Thoracic aorta endothelial cell (primary cell): ENCODE measurements around the gene SLC2A4. TPM values are rescaled to one million over a fixed set of nuclear protein-coding genes. Genes with fewer than 3 reads are reported as not detected.

Source experiments
- total RNA-seq: library from RNA; depleted of rRNA; stranded (reverse); fragments of >200 nt; gene quantifications from 2 replicates; pipeline ENCODE4 v1.2.3, GENCODE V29; 2012

SLC2A4 gene
- under 0.01 and 0.14 TPM in 2 replicates for total RNA-seq

DNA sequence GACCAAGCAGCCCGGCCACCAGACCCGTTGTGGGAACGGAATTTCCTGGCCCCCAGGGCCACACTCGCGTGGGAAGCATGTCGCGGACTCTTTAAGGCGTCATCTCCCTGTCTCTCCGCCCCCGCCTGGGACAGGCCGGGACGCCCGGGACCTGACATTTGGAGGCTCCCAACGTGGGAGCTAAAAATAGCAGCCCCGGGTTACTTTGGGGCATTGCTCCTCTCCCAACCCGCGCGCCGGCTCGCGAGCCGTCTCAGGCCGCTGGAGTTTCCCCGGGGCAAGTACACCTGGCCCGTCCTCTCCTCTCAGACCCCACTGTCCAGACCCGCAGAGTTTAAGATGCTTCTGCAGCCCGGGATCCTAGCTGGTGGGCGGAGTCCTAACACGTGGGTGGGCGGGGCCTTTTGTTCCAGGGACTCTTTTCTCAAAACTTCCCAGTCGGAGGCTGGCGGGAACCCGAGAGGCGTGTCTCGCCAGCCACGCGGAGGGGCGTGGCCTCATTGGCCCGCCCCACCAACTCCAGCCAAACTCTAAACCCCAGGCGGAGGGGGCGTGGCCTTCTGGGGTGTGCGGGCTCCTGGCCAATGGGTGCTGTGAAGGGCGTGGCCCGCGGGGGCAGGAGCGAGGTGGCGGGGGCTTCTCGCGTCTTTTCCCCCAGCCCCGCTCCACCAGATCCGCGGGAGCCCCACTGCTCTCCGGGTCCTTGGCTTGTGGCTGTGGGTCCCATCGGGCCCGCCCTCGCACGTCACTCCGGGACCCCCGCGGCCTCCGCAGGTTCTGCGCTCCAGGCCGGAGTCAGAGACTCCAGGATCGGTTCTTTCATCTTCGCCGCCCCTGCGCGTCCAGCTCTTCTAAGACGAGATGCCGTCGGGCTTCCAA, at the start of gene SLC2A4:
SLC2A4 (plus strand) TSS at position 645 of the 879 bp plus-strand sequence; CDS start at position 862, 217 bp downstream.

DNA sequence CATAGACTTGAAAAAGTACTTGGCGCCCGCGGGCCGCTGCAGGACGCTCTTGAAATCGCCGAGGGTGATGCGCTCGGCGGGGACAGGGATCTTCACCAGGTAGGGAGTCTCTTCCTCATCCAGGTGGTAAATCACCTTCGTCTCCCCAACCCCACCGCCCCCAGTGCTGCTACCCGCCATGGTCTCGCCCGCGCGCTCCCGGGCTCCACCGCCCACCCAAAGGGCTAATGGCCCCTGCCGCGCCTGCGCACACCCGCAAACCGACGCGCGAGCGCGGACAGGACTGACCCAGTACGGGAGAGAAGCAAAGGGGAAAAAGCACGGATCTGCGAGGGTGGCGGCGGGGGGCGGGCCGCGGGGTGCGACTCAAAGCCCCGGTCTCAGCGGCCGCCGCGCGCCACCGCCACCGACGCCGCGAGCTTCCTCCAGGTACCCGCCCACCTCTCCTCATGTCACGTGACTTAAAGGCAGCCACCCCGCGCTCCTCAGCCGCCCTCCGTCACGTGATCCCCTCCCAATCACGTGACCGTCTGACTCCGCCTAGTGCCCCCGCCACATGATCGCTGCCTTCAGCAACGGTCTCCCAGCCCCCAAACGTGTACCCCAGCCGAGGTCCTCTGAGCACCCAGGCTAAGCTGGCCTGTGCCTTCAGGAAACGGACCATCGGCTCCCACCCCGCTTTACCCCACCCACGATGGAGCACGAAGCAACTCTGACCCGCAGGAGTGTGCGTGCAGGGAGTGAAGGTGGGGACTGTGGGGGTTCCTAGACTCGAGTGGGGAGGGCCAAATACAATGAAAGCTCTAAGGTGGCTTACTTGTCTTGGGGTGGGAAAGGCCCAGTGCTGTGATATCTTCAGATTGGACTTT, 47.2 kb upstream of the SLC2A4 start, which contains the start of gene DVL2:
DVL2 (minus strand) TSS at position 435 of the 869 bp plus-strand sequence; CDS start at position 180, 255 bp downstream.

DNA sequence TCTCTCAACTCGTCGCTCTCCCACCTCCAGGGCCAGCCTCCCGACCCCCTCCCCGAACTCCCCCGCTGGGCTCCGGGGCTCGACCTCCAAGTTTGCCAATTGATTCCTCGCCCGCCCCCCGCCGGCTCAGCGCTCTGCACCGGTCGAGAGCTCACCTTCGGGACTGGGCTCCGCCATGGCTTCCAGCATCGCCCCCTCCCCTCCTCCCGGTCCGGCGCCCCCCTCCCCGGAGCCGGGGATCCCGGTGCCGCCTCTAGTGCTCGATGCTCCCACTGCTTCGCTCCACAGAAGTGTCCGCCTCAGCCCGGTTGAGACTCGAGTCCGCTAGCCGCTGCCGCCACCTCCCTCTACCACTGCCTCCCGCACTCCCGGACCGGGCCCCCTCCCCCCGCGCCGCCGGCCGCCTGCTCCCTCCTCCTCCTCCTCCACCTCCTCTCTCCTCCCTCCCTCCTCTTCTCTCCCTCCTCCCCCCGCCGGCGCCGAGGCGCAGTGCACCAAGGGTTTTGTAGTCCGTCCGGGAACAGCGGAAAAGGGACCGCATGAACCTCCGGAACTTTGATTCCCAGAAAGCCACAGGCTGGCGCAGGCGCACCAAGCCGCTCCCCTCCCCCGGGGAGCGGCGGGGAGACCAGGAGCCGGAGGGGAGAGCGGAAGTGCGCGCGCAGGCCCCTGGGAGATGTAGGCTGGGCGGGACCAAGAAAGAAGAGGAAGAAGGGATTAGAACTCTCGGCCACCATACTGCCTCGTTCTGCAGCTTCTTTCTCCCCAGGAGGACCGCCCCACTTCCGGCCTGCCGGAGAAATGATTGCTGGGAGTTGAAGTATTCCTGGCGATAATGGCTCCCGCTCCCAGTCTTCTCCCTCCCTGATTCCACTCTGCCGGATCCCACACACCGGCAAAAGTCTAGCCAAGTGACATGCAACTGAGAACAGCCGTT, 42.2 kb upstream of the SLC2A4 start, which contains the start of gene PHF23:
PHF23 (minus strand) TSS at position 367 of the 937 bp plus-strand sequence; CDS start at position 189, 178 bp downstream.

GRCh38 chr17:7241783-7242716, 39.5 kb upstream of the SLC2A4 start, which contains the start of gene GABARAP:
Gene GABARAP (minus strand): TSS chr17:7242449. CDS start chr17:7242330, 119 bp downstream.

DNA sequence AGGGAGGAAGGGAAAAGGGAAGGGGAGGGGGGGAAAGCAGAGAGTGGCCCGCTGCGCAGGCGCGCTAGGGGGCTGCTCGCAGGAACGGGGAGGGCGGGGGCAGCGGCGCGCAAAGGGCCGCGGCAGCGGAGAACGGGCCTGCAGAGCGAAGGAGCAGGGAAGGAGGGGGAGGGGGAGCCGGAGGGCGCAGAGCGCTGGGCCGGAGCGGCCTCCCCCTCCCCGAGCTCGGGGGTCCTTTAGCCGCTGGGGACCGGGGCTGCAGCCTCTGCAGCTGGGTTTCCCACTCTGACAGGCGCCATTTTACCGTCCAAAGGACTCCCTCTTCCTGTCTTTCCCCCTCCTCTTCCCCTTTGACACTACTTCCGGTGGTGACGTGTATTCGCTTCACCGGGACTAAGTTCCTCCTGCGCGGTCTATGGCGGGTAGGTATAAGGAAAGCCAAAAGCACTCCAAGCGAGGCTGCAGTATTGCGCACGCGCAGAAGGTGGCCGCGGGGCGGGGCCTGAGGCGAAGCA, 29.8 kb upstream of the SLC2A4 start, which contains the start of gene CTDNEP1:
CTDNEP1 (minus strand) TSS at position 74 of the 515 bp plus-strand sequence. CDS start 438 bp downstream, outside the sequence.

GRCh38 chr17:7252176-7253043, 29.1 kb upstream of the SLC2A4 start, which contains the start of gene ELP5:
Gene ELP5 (plus strand): TSS chr17:7252215. CDS start chr17:7252551, 336 bp downstream.

DNA sequence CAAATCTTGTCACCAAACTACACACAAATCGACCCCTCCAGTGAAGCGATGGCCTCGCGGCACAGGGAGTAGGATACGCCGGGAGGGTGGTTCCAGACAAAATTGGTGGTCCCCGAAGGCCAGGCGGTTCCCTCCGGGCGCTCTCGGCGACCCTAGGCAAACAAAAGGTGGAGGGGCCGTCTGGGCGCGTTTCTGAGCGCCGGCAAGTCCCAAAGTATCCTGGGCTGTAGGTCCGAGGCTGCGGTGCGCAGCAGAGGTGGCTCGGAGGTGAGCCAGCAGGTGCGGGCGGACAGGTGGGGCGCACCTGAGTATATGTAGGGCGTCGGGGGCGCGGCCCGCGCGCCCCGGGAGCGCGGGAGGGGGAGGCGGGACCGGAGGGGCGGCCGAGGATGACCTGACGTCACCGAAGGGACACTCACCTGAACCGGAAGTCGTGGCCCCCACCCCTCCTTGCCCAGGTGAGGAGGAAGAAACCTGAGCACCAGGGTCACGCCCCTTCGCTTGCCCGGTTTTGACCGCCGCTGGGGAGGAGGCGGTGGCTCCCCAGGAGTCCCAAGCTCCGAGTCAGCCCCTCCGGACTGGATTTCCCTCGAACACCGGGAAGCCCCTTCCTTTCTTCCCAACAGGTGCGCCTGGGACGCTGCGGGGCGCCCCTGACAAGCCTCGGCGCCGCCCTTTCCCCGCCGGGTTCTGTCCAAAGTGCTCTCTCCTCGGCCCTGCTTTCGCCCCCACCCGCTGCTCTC, 19.2 kb upstream of the SLC2A4 start, which contains the start of gene CLDN7:
CLDN7 (minus strand) TSS at position 287 of the 743 bp plus-strand sequence. CDS start 435 bp downstream, outside the sequence.

GRCh38 chr17:7294614-7295153, 13.2 kb downstream of the SLC2A4 start, which contains the start of gene YBX2:
Gene YBX2 (minus strand): TSS chr17:7294639. CDS start chr17:7294500, 139 bp downstream.

DNA sequence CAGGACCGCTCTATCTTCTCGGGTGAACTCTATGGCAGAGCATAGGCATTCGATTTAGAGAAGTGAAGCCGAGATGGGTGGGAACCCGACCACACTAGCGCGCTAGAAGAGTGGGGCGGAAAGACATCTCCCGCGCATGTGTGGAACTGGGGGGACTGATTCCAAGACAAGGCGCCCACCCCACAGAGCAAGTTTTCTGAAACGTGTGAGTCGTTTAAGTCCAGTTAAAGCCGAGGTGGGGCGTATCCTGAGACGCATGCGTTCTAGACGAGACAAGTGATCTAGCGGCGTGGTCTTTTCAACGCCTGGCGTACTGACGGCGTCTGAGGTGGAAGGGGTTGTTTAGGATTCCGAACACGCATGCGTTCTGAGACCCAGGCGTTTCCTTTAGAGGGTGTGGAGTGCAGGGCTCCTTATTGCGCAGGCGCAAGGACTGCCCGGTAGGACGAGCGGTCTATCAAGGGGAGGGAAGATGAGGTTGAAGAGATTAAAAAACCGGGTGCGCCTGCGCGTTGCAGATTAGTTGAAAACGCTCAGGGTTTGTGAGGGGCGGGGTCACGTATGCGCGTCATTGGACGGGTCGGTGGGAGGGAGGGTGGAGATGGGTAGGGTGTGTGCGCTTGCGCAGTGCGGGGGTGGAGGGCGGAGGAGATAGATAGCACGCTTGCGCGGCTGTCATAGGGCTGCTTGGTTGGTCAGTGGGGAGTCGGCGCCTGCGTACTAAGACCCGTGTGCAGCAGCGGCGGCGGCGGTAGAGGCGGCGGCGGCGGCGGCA, 25.6 kb downstream of the SLC2A4 start, which contains the start of gene EIF5A:
EIF5A (plus strand) TSS at position 718 of the 775 bp plus-strand sequence. CDS start 2,008 bp downstream, outside the sequence.

GRCh38 chr17:7314719-7315569, 33.4 kb downstream of the SLC2A4 start, which contains the start of gene GPS2:
Gene GPS2 (minus strand): TSS chr17:7315360. CDS start chr17:7315052, 308 bp downstream.

DNA sequence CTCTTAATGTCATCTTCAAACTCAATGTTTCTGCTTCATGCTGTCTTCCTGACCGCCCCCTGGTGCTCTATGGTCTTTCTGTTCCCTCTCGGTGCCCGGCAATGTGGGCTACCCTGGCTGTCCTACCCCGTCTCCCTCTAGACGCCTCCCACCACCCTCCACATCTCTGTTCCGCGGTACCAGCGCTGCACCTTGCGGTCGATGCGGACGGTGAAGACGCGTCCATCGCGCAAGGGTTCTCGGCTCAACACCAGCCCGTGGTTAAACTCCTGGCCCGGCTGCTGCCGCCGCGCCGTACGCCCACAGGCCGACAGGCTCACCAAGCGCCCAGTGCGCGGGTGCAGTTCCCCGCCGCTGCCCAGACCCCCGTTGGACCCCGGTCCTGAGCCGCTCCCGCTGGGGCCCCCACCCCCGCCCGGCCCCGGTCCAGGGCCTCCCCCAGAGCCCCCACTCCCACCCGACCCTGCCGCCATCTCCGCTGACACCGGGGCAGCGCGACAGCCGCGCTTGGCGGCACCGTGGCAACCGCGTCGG, 47.4 kb downstream of the SLC2A4 start, which contains the start of gene NEURL4:
NEURL4 (minus strand) TSS at position 496 of the 534 bp plus-strand sequence; CDS start at position 473, 23 bp downstream.

GRCh38 chr17:7336240-7337175, 55.0 kb downstream of the SLC2A4 start, which contains the start of gene ACAP1:
Gene ACAP1 (plus strand): TSS chr17:7336529. CDS start chr17:7336735, 206 bp downstream.

